ENCODE measurements around the gene SOX15. TPM values are rescaled to one million over a fixed set of nuclear protein-coding genes. Genes with fewer than 3 reads are reported as not detected.

Gene SOX15
- 0.60 TPM in 1 of 2 replicates, not detected in the other for total RNA-seq (2014; rRNA removed; shearing (Covaris generic))

DNA sequence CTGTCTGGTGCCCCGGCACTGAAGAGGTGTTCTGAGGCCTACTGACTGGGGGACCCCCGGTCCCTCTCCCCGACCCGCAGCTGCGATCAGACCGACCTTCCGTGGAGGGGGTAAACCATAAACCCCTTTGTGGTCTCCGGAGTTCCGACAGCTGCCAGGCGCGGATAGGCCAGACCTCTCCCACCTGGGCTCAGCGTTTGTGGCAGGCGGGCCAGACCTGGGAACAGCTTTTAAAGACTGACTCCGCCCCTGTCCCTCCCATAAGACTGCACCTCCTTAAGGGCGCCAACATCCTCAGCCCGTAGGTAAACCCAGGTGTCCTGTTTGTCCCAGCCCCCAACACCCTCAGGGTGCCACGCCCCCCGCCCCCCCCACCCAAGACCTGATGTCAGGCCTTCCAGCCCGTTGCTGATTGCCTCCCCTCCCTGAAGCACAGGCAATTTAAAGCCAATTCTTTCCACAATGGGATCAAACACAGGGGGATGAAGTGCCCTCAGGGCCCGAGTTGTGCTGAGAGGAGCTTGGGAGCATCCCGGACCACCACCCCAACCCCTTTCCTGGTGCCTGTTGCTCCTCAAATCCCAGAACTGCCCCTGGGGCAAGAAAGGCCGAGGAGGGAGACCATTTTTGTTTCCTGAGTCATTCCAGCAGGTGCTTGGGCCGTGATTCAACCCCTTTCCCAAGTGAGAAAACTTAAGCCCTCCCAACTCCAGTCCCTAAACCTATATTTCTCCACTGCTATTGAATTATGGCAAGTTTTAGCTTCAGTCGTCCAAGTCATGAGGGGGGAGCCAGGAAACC is at the start of gene SOX15:
SOX15 (minus strand) TSS at position 204 of the 801 bp plus-strand sequence. CDS start 418 bp downstream, outside the sequence.

DNA sequence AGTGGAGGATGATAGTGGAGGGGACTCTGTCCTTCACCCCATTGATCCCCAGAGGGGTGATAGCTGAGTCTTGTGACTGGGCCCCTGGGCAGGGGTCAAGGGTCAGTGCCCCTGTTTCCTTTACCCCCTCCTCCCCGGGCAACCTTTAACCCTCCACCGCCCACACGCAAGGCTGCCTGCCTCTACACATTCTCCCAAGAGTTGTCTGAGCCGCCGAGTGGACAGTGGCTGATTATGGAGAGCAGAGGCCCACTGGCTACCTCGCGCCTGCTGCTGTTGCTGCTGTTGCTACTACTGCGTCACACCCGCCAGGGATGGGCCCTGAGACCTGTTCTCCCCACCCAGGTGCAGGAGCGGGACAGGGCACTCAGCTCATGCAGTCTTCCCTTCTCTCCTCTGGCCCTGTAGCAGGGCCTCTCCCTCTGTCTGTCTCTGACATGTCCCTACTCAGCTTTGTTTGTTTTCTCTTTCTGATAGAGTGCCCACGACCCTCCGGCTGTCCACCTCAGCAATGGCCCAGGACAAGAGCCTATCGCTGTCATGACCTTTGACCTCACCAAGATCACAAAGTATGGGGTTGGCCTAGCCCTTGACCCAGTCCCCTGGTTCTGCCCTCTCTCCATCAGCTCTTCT is 40.2 kb upstream of the SOX15 start, which contains the start of gene SHBG:
SHBG (plus strand) TSS at position 197 of the 633 bp plus-strand sequence; CDS start at position 235, 38 bp downstream.

DNA sequence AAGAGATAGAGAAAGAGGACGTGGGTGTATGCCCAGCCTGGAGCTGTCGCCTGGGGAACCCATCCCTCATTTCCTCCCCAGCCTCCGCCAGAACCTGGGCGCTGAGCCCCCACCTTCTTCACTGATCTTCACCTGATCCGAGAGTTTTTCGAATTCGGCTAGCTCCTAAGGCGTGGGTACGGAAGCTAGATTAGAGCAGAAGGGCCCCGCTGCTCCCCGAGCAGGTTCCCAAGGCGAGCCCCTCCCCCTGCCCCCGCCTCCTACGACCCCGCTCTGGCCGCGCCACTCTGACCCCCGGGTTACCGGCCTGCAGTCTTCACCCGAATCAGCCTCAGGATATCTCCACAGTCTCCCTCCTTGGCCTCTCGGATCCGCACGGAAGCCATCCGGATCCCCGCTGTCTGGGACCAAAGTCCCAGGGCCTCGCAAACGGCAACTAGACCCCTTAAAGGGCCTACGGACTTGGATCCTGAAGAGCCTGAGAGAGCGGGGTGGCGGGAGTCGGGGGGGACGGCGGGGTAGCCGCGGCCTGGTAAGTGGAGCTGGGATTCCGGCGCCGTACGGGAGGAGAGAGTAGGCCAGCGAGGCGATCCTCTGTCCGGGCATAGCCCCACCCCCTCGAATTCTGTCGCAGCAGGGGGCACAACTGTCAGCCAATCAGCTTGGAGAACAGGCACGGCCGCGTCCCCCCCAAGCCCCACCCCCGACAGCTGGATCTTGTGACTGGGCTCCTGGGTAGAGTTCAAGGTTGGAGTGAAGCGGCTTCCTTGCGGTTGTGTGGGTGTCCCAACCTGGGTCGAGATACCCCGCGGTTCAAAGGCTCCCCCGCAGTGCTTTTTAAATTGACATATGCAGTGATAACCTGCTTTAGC is 37.6 kb upstream of the SOX15 start, which contains the start of gene SAT2:
SAT2 (minus strand) TSS at position 572 of the 872 bp plus-strand sequence; CDS start at position 386, 186 bp downstream.

DNA sequence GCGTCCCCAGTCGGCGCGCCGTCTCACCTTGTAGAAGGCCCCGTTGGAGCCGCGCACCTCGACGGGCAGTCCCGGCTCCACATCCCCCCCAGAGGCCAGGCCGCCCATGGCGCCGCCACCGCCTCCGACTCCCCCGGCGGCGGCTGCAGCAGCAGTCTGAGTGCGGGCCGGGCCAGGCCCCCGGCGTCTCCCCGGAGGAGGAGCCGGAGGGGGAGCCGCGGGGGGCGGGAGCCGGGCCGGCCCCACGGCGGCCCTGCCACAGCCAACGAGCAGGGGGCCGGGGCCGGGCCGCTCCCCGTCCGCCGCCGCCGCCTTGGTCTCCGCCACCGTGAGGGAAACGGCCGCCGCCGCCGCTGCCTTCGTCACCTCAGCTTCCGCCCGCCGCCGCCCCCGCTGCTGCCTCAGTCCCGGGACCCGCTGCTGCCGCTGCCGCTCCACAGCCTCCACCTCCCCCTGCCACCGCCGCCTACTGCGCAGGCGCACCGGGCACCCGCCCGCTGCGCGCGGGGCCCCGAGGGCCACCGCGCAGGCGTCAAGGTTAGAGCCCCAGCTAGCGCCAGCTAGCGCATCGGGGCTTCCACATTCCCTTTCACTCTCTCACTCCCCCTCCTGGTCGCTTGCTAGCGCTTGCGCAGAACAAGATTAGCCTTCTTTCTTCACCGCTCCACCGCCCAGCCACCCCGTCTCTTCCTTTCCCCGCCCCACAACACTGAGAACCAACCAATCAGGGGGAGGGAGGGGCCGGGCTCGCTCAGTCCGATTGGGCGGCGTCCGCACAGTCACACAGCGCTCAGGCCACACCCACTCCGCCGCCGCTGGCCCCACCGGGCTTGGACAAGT is 24.8 kb upstream of the SOX15 start, which contains the start of gene FXR2:
FXR2 (minus strand) TSS at position 473 of the 840 bp plus-strand sequence; CDS start at position 108, 365 bp downstream.

DNA sequence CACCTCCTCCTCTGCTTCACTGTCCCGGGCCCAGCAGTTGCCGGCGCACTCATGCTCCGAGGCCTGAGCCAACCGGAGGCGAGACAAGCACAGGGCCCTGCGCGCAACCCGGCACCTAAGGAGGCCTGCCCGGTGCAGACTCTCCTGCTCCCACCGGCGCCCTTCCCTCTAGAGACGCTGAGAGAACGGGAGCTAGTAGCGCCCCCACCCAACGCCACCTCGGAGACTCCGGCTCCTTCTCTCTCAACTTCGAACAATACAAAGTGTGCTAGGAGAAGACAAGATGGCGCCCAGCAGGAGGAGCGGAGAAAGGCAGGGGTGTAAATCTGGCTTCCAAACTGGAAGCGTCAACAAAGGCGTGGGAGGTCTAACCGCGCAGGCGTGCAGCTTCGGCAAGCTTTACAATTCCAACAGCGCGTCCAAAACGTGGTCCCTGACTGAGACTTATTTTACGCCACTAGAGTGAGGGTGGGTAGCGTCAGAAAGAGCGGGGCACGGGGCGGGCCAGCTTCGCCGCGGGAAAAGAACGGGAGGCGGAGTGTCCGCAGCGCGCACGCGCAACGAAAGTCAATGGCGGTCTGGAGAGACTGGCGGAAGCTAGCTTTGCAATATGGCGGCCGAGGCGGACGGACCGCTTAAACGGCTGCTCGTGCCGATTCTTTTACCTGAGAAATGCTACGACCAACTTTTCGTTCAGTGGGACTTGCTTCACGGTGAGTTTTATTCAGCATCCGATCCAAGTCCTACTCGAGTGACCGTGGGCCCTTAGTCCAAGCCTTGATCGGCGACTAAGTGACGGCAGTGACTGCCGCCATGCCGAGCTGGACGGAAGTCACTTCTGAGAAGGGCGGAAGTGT is 6.4 kb downstream of the SOX15 start, which contains the start of gene MPDU1:
MPDU1 (plus strand) TSS at position 600 of the 857 bp plus-strand sequence; CDS start at position 611, 11 bp downstream.

DNA sequence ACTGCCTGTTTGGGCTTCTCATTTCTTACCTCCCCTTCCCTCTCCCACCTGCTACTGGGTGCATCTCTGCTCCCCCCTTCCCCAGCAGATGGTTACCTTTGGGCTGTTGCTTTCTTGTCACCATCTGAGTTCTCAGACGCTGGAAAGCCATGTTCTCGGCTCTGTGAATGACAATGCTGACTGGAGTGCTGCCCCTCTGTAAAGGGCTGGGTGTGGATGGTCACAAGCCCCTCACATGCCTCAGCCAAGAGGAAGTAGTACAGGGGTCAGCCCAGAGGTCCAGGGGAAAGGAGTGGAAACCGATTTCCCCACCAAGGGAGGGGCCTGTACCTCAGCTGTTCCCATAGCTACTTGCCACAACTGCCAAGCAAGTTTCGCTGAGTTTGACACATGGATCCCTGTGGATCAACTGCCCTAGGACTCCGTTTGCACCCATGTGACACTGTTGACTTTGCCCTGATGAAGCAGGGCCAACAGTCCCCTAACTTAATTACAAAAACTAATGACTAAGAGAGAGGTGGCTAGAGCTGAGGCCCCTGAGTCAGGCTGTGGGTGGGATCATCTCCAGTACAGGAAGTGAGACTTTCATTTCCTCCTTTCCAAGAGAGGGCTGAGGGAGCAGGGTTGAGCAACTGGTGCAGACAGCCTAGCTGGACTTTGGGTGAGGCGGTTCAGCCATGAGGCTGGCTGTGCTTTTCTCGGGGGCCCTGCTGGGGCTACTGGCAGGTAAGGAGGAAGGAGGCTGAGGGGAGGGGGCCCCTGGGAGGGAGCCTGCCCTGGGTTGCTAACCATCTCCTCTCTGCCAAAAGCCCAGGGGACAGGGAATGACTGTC is 10.7 kb downstream of the SOX15 start, which contains the start of gene CD68:
CD68 (plus strand) TSS at position 638 of the 833 bp plus-strand sequence; CDS start at position 678, 40 bp downstream.

DNA sequence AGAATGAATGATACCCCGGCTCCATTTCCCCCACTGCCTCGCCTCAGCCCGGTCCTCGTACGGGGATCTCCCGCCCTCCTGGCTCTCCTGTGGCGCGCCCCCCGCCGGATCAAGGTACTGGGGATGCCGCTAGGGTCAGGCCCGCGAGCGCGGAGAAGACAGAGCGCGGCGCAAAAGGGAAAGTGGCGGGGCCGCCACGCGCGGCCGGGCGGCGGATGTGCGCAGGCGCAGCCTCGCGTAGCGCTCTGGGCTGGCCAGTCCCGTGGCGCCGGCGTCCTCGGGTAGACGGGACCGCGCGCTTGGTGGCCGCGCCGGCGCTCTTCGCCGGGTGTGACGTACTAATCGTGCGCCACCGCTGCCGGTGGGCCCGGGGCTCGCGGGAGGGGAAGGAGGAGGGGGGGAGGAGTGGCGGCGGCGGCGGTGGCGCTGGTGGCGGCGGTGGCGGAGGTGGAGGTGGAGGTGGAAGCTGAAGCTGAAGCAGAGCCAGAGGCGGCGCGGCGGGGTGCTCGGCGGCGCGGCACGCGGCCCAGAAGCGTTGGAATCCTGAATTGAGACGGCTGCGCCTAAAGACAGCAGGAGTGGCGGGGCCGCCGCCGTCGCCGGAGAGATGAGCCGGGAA is 28.2 kb downstream of the SOX15 start, which contains the start of gene SENP3:
SENP3 (plus strand) TSS at position 331 of the 619 bp plus-strand sequence. CDS start 1,158 bp downstream, outside the sequence.

DNA sequence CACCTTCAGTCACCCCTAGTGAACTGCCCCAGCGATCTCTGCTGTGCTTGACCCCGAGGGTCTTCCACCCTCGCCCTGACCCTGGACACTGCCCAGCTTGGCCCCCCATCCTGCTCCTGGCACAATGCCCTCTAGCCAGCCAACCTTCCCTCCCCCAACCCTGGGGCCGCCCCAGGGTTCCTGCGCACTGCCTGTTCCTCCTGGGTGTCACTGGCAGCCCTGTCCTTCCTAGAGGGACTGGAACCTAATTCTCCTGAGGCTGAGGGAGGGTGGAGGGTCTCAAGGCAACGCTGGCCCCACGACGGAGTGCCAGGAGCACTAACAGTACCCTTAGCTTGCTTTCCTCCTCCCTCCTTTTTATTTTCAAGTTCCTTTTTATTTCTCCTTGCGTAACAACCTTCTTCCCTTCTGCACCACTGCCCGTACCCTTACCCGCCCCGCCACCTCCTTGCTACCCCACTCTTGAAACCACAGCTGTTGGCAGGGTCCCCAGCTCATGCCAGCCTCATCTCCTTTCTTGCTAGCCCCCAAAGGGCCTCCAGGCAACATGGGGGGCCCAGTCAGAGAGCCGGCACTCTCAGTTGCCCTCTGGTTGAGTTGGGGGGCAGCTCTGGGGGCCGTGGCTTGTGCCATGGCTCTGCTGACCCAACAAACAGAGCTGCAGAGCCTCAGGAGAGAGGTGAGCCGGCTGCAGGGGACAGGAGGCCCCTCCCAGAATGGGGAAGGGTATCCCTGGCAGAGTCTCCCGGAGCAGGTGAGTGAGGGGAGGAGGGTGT is 31.2 kb downstream of the SOX15 start, which contains the start of gene TNFSF13:
TNFSF13 (plus strand) TSS at position 207 of the 776 bp plus-strand sequence; CDS start at position 497, 290 bp downstream.

DNA sequence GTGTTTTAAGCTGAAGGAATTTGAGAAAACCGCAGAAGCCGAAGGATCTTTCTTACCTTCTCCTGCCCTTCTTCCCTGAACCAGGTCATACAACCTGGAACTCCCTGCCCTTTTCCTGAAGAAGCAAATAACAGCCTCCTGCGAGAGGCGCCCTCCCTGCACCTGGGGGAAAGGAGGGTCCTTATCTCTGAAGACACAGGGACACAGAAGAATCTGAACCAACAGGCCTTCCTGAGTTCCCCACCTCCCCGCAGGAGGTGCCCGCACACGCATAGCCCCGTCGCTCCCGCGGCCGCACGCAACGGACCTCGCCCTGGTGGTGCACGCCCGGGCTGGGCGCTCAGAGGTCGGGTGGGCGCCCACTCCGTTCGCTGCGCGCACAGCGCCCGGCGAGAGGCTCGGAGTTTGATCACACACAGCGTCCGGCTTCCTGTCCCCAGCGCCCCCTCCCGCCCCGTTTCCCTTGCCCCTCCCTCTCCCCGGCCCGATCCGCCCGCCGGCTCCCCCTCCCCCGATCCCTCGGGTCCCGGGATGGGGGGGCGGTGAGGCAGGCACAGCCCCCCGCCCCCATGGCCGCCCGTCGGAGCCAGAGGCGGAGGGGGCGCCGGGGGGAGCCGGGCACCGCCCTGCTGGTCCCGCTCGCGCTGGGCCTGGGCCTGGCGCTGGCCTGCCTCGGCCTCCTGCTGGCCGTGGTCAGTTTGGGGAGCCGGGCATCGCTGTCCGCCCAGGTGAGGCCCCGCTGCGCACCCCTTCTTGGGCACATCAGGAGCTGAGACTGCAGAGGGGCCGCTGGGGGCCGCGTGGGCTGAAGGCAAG is 41.1 kb downstream of the SOX15 start, which contains the start of gene TNFSF12:
TNFSF12 (plus strand) TSS at position 474 of the 816 bp plus-strand sequence; CDS start at position 570, 96 bp downstream.

Small RNA genes within 50 kb of the gene (small RNA-seq; reads per million reads assigned to genes)
- gene CD68 (not detected), gene SNORA48 (not detected), gene SNORD10 (not detected)

Other genes starting within 250 kb of the SOX15 start
- gene KCTD11, start 237.9 kb downstream of the SOX15 start, total RNA-seq (2014; rRNA removed; shearing (Covaris generic)), result 5.3 and 7.2 TPM in 2 replicates
- not detected in 2 replicates for gene TMEM95, start 234.9 kb downstream of the SOX15 start, total RNA-seq (2014; rRNA removed; shearing (Covaris generic))
- 1.0 and 2.4 TPM in 2 replicates for gene TNK1, start 209.0 kb downstream of the SOX15 start, total RNA-seq (2014; rRNA removed; shearing (Covaris generic))
- gene PLSCR3, start 195.6 kb downstream of the SOX15 start, total RNA-seq (2014; rRNA removed; shearing (Covaris generic)), result 32.1 and 34.0 TPM in 2 replicates
- 111 and 127 TPM in 2 replicates for gene TMEM256, start 186.0 kb downstream of the SOX15 start, total RNA-seq (2014; rRNA removed; shearing (Covaris generic))
- 9.7 and 10.0 TPM in 2 replicates for gene NLGN2, start 182.2 kb downstream of the SOX15 start, total RNA-seq (2014; rRNA removed; shearing (Covaris generic))
- gene SPEM1, start 169.8 kb downstream of the SOX15 start, total RNA-seq (2014; rRNA removed; shearing (Covaris generic)), result not detected in 2 replicates
- not detected in 2 replicates for gene SPEM2, start 164.5 kb downstream of the SOX15 start, total RNA-seq (2014; rRNA removed; shearing (Covaris generic))
- gene SPEM3, start 161.2 kb downstream of the SOX15 start, total RNA-seq (2014; rRNA removed; shearing (Covaris generic)), result not detected in 2 replicates
- gene TMEM102, start 154.7 kb downstream of the SOX15 start, total RNA-seq (2014; rRNA removed; shearing (Covaris generic)), result 4.0 and 7.8 TPM in 2 replicates
- gene FGF11, start 150.6 kb downstream of the SOX15 start, total RNA-seq (2014; rRNA removed; shearing (Covaris generic)), result 0.38 and 0.98 TPM in 2 replicates
- 6.1 and 6.9 TPM in 2 replicates for gene CHRNB1, start 145.0 kb downstream of the SOX15 start, total RNA-seq (2014; rRNA removed; shearing (Covaris generic))
- 12.8 and 13.5 TPM in 2 replicates for gene ZBTB4, start 110.5 kb downstream of the SOX15 start, total RNA-seq (2014; rRNA removed; shearing (Covaris generic))
- gene SLC35G6, start 108.6 kb downstream of the SOX15 start, total RNA-seq (2014; rRNA removed; shearing (Covaris generic)), result not detected in 2 replicates
- gene POLR2A, start 105.7 kb downstream of the SOX15 start, total RNA-seq (2014; rRNA removed; shearing (Covaris generic)), result 53.6 and 115 TPM in 2 replicates
- 0.45 and 0.66 TPM in 2 replicates for gene TNFSF12, start 41.0 kb downstream of the SOX15 start, total RNA-seq (2014; rRNA removed; shearing (Covaris generic))
- 0.90 and 1.5 TPM in 2 replicates for gene TNFSF13, start 31.3 kb downstream of the SOX15 start, total RNA-seq (2014; rRNA removed; shearing (Covaris generic))
- 96.6 and 98.8 TPM in 2 replicates for gene SENP3, start 28.2 kb downstream of the SOX15 start, total RNA-seq (2014; rRNA removed; shearing (Covaris generic))
- 29.1 and 38.4 TPM in 2 replicates for gene CD68, start 10.5 kb downstream of the SOX15 start, total RNA-seq (2014; rRNA removed; shearing (Covaris generic))
- 88.3 and 111 TPM in 2 replicates for gene MPDU1, start 6.2 kb downstream of the SOX15 start, total RNA-seq (2014; rRNA removed; shearing (Covaris generic))
- gene FXR2, start 24.8 kb upstream of the SOX15 start, total RNA-seq (2014; rRNA removed; shearing (Covaris generic)), result 78.4 and 79.8 TPM in 2 replicates
- gene SAT2, start 37.7 kb upstream of the SOX15 start, total RNA-seq (2014; rRNA removed; shearing (Covaris generic)), result 36.6 and 36.9 TPM in 2 replicates
- gene SHBG, start 40.0 kb upstream of the SOX15 start, total RNA-seq (2014; rRNA removed; shearing (Covaris generic)), result not detected in 2 replicates
- gene ATP1B2, start 60.8 kb upstream of the SOX15 start, total RNA-seq (2014; rRNA removed; shearing (Covaris generic)), result 0.03 and 0.08 TPM in 2 replicates
- 40.1 and 41.7 TPM in 2 replicates for gene TP53, start 97.4 kb upstream of the SOX15 start, total RNA-seq (2014; rRNA removed; shearing (Covaris generic))
- gene WRAP53, start 98.4 kb upstream of the SOX15 start, total RNA-seq (2014; rRNA removed; shearing (Covaris generic)), result 10.4 and 22.0 TPM in 2 replicates
- 2.6 and 3.1 TPM in 2 replicates for gene EFNB3, start 115.1 kb upstream of the SOX15 start, total RNA-seq (2014; rRNA removed; shearing (Covaris generic))
- gene DNAH2, start 127.7 kb upstream of the SOX15 start, total RNA-seq (2014; rRNA removed; shearing (Covaris generic)), result 4.2 and 8.5 TPM in 2 replicates
- gene KDM6B, start 244.1 kb upstream of the SOX15 start, total RNA-seq (2014; rRNA removed; shearing (Covaris generic)), result 38.3 and 73.9 TPM in 2 replicates